ENCODE results near the gene LAMC1.
A peak's percentile ranks its signal among the peaks of the same experiment; 100 is the strongest.

The LAMC1 gene

GRCh38 chr1:183023146-183023600 lies at the start of gene LAMC1:
Gene LAMC1, plus strand, starts transcription at chr1:183023420. Its CDS starts 297 bp downstream, at chr1:183023717.
- peak; percentile 79 for DNase-seq (ENCODE audit: low spot score)

GRCh38 chr1:182974506-182975191 lies 48.6 kb upstream of the LAMC1 start:
- DNase-seq (ENCODE audit: low spot score): no peak

- DNase-seq (ENCODE audit: low spot score): no peak
Measured at GRCh38 chr1:182977480-182977879, 45.7 kb upstream of the LAMC1 start.

GRCh38 chr1:182978151-182978853 lies 44.9 kb upstream of the LAMC1 start:
- DNase-seq (ENCODE audit: low spot score): no peak

GRCh38 chr1:182984138-182984537 lies 39.1 kb upstream of the LAMC1 start:
- no peak for DNase-seq (ENCODE audit: low spot score)

- DNase-seq (ENCODE audit: low spot score): no peak
Measured at GRCh38 chr1:182984621-182985020, 38.6 kb upstream of the LAMC1 start.

- no peak for DNase-seq (ENCODE audit: low spot score)
Measured at GRCh38 chr1:182985876-182986275, 37.3 kb upstream of the LAMC1 start.

GRCh38 chr1:182990413-182991144 lies 32.6 kb upstream of the LAMC1 start:
- DNase-seq (ENCODE audit: low spot score): peak; percentile 24

GRCh38 chr1:182993746-182994145 lies 29.5 kb upstream of the LAMC1 start:
- no peak for DNase-seq (ENCODE audit: low spot score)

GRCh38 chr1:182995894-182996293 lies 27.3 kb upstream of the LAMC1 start:
- no peak for DNase-seq (ENCODE audit: low spot score)

GRCh38 chr1:182996816-182997215 lies 26.4 kb upstream of the LAMC1 start:
- no peak for DNase-seq (ENCODE audit: low spot score)

GRCh38 chr1:182998482-182998881 lies 24.7 kb upstream of the LAMC1 start:
- DNase-seq (ENCODE audit: low spot score): no peak

GRCh38 chr1:183000167-183000962 lies 22.9 kb upstream of the LAMC1 start:
- no peak for DNase-seq (ENCODE audit: low spot score)

GRCh38 chr1:183002267-183002666 lies 21.0 kb upstream of the LAMC1 start:
- no peak for DNase-seq (ENCODE audit: low spot score)

GRCh38 chr1:183002797-183003196 lies 20.4 kb upstream of the LAMC1 start:
- no peak for DNase-seq (ENCODE audit: low spot score)

GRCh38 chr1:183003203-183003602 lies 20.0 kb upstream of the LAMC1 start:
- no peak for DNase-seq (ENCODE audit: low spot score)

- no peak for DNase-seq (ENCODE audit: low spot score)
Measured at GRCh38 chr1:183004141-183004540, 19.1 kb upstream of the LAMC1 start.

GRCh38 chr1:183011859-183012258 lies 11.4 kb upstream of the LAMC1 start:
- no peak for DNase-seq (ENCODE audit: low spot score)

GRCh38 chr1:183012301-183012994 lies 10.8 kb upstream of the LAMC1 start:
- DNase-seq (ENCODE audit: low spot score): no peak

GRCh38 chr1:183019139-183019740 lies 4.0 kb upstream of the LAMC1 start:
- DNase-seq (ENCODE audit: low spot score): no peak

GRCh38 chr1:183019860-183020259 lies 3.4 kb upstream of the LAMC1 start:
- DNase-seq (ENCODE audit: low spot score): no peak

Measured in hepatic stellate cell (primary cell).